Measurements from ENCODE around the gene IPCEF1. TPM values are rescaled to one million over a fixed set of nuclear protein-coding genes. Genes with fewer than 3 reads are reported as not detected.
"Not testable (repeated sequence)": the region's sequence is repeated elsewhere in the genome, so short reads cannot be mapped to it uniquely, and the experiment has no call there.

IPCEF1 gene
- total RNA-seq, 1 experiment from 2014 or later = not detected

GRCh38 chr6:154179434-154179833, 177.2 kb downstream of the IPCEF1 start:
- no peak for DNase-seq (ENCODE audit: extremely low read depth, low read depth)

GRCh38 chr6:154172393-154172792, 184.2 kb downstream of the IPCEF1 start:
- DNase-seq (ENCODE audit: extremely low read depth, low read depth) = not testable (repeated sequence)

GRCh38 chr6:154170106-154170505, 186.5 kb downstream of the IPCEF1 start:
- DNase-seq (ENCODE audit: extremely low read depth, low read depth) = no peak

GRCh38 chr6:154169193-154169847, 187.3 kb downstream of the IPCEF1 start:
- no peak for DNase-seq (ENCODE audit: extremely low read depth, low read depth)

GRCh38 chr6:154167126-154167525, 189.5 kb downstream of the IPCEF1 start:
- no peak for DNase-seq (ENCODE audit: extremely low read depth, low read depth)

- DNase-seq (ENCODE audit: extremely low read depth, low read depth) = no peak
These were observed 190.5 kb downstream of the IPCEF1 start for GRCh38 chr6:154166140-154166539.

- no peak for DNase-seq (ENCODE audit: extremely low read depth, low read depth)
These were observed 191.1 kb downstream of the IPCEF1 start for GRCh38 chr6:154165478-154165877.

- no peak for DNase-seq (ENCODE audit: extremely low read depth, low read depth)
These were observed 192.2 kb downstream of the IPCEF1 start for GRCh38 chr6:154164397-154164796.

GRCh38 chr6:154161689-154162088, 194.9 kb downstream of the IPCEF1 start:
- no peak for DNase-seq (ENCODE audit: extremely low read depth, low read depth)

- no peak for DNase-seq (ENCODE audit: extremely low read depth, low read depth)
These were observed 197.5 kb downstream of the IPCEF1 start for GRCh38 chr6:154159126-154159525.

GRCh38 chr6:154157706-154158105, 198.9 kb downstream of the IPCEF1 start:
- DNase-seq (ENCODE audit: extremely low read depth, low read depth) = no peak

GRCh38 chr6:154157082-154157481, 199.5 kb downstream of the IPCEF1 start:
- no peak for DNase-seq (ENCODE audit: extremely low read depth, low read depth)

- DNase-seq (ENCODE audit: extremely low read depth, low read depth) = no peak
These were observed 200.3 kb downstream of the IPCEF1 start for GRCh38 chr6:154156135-154156896.

- DNase-seq (ENCODE audit: extremely low read depth, low read depth) = peak; percentile 47
These were observed 202.1 kb downstream of the IPCEF1 start for GRCh38 chr6:154154389-154154967.

- DNase-seq (ENCODE audit: extremely low read depth, low read depth) = no peak
These were observed 212.8 kb downstream of the IPCEF1 start for GRCh38 chr6:154143753-154144152.

- no peak for DNase-seq (ENCODE audit: extremely low read depth, low read depth)
These were observed 215.9 kb downstream of the IPCEF1 start for GRCh38 chr6:154140743-154141142.

- no peak for DNase-seq (ENCODE audit: extremely low read depth, low read depth)
These were observed 216.7 kb downstream of the IPCEF1 start for GRCh38 chr6:154139892-154140291.

- DNase-seq (ENCODE audit: extremely low read depth, low read depth) = no peak
These were observed 217.8 kb downstream of the IPCEF1 start for GRCh38 chr6:154138793-154139192.

- no peak for DNase-seq (ENCODE audit: extremely low read depth, low read depth)
These were observed 222.0 kb downstream of the IPCEF1 start for GRCh38 chr6:154134471-154135147.

- DNase-seq (ENCODE audit: extremely low read depth, low read depth) = no peak
These were observed 228.9 kb downstream of the IPCEF1 start for GRCh38 chr6:154127657-154128056.

- no peak for DNase-seq (ENCODE audit: extremely low read depth, low read depth)
These were observed 231.2 kb downstream of the IPCEF1 start for GRCh38 chr6:154125421-154125820.

Data from NCI-H460 (cell line).